KMS-11 (cell line): ENCODE data around the gene FTL.
"Not testable (repeated sequence)": the region's sequence is repeated elsewhere in the genome, so short reads cannot be mapped to it uniquely, and the experiment has no call there.

Experiments used
- H2AFZ ChIP-seq: fragments of 200-600 bp; sonication (generic); 2 replicates; pipeline ENCODE4 v1.6.1; 2016; ENCODE audit warnings: antibody characterized with exemption, mixed run types, low read depth
- H3K27ac ChIP-seq: fragments of 200-600 bp; sonication (generic); 2 replicates; pipeline ENCODE4 v1.6.1; 2016; ENCODE audit warnings: mild to moderate bottlenecking, mixed run types
- H3K27me3 ChIP-seq: fragments of 200-600 bp; sonication (generic); 2 replicates; pipeline ENCODE4 v1.6.1; 2017; ENCODE audit warnings: mild to moderate bottlenecking, low read depth, mixed run types, moderate library complexity; ENCODE audit not compliant: insufficient read depth
- H3K36me3 ChIP-seq: fragments of 200-600 bp; sonication (generic); 2 replicates; pipeline ENCODE4 v1.6.1; 2017; ENCODE audit warnings: mild to moderate bottlenecking, mixed run types; ENCODE audit not compliant: insufficient read depth
- H3K4me1 ChIP-seq: fragments of 200-600 bp; sonication (generic); 2 replicates; pipeline ENCODE4 v1.6.1; 2016; ENCODE audit warnings: mild to moderate bottlenecking, low read depth, mixed run types; ENCODE audit not compliant: poor library complexity, severe bottlenecking
- H3K4me2 ChIP-seq: fragments of 200-600 bp; sonication (generic); 2 replicates; pipeline ENCODE4 v1.7.0; 2016; ENCODE audit warnings: mild to moderate bottlenecking, mixed run types
- H3K4me3 ChIP-seq: fragments of 200-600 bp; sonication (generic); IDR thresholded peaks from 2 replicates; pipeline ENCODE4 v1.6.1; 2017; ENCODE audit warnings: low read depth, low read length, mixed read lengths; ENCODE audit not compliant: insufficient read depth
- H3K79me2 ChIP-seq: fragments of 200-600 bp; sonication (generic); 2 replicates; pipeline ENCODE4 v1.6.1; 2016; ENCODE audit warnings: low read depth, mixed run types; ENCODE audit not compliant: insufficient read depth
- H3K9ac ChIP-seq: fragments of 200-600 bp; sonication (generic); 2 replicates; pipeline ENCODE4 v1.6.1; 2016; ENCODE audit warnings: mild to moderate bottlenecking, mixed run types
- H4K20me1 ChIP-seq: fragments of 200-600 bp; sonication (generic); 2 replicates; pipeline ENCODE4 v1.6.1; 2016; ENCODE audit warnings: mild to moderate bottlenecking, mixed run types; ENCODE audit not compliant: insufficient read depth
- TF ChIP-seq, protein P1 (sequence below): fragments of 200-600 bp; sonication (generic); conservative IDR thresholded peaks from 2 replicates; pipeline ENCODE4 v1.6.1; 2017; ENCODE audit warnings: low read depth, mild to moderate bottlenecking, antibody characterized with exemption, low read length, moderate library complexity, mixed read lengths

FTL gene

DNA sequence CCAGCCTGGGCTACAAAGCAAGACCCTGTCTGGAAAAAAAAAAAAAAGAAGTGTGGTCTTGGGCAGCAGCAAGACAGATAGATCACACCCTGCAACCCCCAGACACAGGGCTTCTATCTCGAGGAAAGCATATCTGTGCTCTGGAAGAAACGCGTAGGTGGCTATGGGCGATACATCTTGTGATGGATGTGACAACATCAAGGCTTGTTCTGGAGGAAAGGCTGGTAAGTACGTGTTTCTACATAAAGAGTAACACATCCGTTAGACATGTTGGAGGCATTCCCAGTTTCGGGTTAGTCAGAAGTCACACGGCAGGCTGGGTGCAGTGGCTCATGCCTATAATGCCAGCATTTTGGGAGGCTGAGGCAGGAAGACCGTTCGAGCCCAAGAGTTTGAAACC, 38.2 kb upstream of the FTL start:
- H3K27me3 ChIP-seq, result peaks cover 8% of the 10 kb centered on the region
- no peak overlapping the region for H3K9ac ChIP-seq
- H3K27ac ChIP-seq, result no peak overlapping the region
- TF ChIP-seq, protein P1, sequence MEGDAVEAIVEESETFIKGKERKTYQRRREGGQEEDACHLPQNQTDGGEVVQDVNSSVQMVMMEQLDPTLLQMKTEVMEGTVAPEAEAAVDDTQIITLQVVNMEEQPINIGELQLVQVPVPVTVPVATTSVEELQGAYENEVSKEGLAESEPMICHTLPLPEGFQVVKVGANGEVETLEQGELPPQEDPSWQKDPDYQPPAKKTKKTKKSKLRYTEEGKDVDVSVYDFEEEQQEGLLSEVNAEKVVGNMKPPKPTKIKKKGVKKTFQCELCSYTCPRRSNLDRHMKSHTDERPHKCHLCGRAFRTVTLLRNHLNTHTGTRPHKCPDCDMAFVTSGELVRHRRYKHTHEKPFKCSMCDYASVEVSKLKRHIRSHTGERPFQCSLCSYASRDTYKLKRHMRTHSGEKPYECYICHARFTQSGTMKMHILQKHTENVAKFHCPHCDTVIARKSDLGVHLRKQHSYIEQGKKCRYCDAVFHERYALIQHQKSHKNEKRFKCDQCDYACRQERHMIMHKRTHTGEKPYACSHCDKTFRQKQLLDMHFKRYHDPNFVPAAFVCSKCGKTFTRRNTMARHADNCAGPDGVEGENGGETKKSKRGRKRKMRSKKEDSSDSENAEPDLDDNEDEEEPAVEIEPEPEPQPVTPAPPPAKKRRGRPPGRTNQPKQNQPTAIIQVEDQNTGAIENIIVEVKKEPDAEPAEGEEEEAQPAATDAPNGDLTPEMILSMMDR, result no peak
- H4K20me1 ChIP-seq, result no peaks in the 10 kb centered on the region
- no peaks in the 10 kb centered on the region for H3K36me3 ChIP-seq
- no peaks in the 10 kb centered on the region for H3K4me1 ChIP-seq
- no peaks in the 10 kb centered on the region for H3K79me2 ChIP-seq
- H3K4me2 ChIP-seq, result no peak overlapping the region
- no peak overlapping the region for H2AFZ ChIP-seq
- no peak overlapping the region for H3K4me3 ChIP-seq

DNA sequence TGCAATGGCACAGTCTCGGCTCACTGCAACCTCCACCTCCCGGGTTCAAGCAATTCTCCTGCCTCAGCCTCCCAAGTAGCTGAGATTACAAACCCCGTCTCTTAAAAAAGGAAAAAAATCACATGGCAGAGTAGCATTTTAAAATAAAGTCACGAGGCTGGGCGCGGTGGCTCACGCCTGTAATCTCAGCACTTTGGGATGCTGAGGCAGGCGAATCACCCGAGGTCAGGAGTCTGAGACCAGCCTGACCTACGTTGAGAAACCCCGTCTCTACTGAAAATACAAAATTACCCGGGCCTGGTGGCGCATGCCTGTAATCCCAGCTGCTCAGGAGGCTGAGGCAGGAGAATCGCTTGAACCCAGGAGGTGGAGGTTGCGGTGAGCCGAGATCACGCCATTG, 37.4 kb upstream of the FTL start:
- H3K27ac ChIP-seq, H3K4me1 ChIP-seq, H2AFZ ChIP-seq, H3K4me3 ChIP-seq, H3K4me2 ChIP-seq, H3K36me3 ChIP-seq, H3K9ac ChIP-seq, H4K20me1 ChIP-seq, H3K79me2 ChIP-seq: not testable (repeated sequence)
- H3K27me3 ChIP-seq, result peaks cover 16% of the 10 kb centered on the region

DNA sequence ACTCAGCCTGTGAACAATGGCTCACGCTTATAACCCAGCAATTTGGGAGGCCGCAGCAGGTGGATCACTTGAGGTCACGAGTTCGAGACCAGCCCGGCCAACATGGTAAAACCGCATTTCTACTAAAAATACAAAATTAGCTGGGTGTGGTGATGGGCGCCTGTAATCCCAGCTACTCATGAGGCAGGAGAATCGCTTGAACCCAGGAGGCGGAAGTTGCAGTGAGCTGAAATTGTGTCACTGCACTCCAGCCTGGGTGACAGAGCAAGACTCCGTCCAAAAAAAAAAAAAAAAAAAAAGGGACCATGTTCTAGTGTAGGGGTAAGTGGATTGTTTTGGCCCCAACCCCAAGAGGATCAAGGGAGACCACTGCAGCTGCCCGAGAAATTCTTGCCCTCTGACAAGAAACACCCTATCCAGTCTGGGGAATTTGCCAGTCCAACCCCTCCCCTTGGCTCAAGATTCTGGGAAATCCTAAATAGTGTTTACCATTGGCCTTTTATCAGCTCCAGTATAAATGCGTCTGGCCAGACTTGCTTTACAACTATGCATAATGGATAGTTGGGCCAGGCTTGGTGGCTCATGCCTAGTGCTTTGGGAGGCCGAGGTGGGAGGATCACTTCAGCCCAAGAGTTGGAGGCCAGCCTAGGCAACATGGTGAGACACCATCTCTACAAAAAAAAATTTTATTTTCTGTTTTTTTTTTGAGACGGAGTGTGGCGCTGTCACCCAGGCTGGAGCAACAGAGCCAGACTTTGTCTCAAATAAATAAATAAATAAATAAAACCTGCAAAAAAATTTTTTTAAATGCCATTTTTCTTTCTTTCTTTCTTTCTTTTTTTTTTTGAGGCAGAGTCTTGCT, 36.7 kb upstream of the FTL start:
- Histone ChIP-seq H3K27me3 (peaks cover 22% of the 10 kb centered on the region), H3K4me1 (peaks cover 4% of the 10 kb centered on the region), H3K9ac (no peak overlapping the region), H4K20me1 (no peaks in the 10 kb centered on the region), H3K27ac (no peak overlapping the region), H3K36me3 (no peaks in the 10 kb centered on the region), H3K4me2 (no peak overlapping the region), H2AFZ (no peak overlapping the region), H3K4me3 (no peak overlapping the region), H3K79me2 (no peaks in the 10 kb centered on the region)
- TF ChIP-seq, protein P1, result no peak

DNA sequence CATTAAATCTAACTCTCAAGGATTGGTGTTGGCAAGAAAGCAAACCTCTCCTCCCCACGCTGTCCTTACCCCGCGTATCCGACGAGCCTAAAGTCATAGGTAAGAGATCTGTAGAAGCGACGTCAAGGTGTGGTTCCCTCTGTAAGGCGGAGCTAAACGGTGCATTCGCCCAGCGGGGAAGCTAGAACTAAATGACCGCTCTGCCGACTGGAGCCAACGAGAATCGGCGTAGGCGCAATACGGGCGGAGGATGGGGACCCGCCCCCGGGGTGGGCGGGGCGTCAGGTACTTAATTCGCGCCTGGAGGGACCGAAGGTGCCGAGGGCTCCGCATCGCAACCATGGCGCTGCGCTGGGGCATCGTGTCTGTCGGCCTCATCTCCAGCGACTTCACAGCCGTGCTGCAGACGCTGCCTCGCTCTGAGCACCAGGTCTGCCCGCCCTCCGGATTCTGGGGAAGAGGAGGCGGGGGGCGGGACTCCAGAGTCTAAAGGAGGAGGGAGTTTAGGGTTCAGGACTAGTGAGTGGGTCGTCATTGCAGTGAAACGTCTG, 31.7 kb upstream of the FTL start, which contains the start of gene DHDH:
DHDH (plus strand) TSS at position 318 of the 551 bp plus-strand sequence; CDS start at position 341, 23 bp downstream.
- Histone ChIP-seq H3K4me1 (peaks cover 9% of the 10 kb centered on the region), H3K36me3 (no peaks in the 10 kb centered on the region), H3K27ac (no peak within 1 kb of the TSS), H3K4me2 (peak within 1 kb of the TSS; percentile 76), H4K20me1 (no peaks in the 10 kb centered on the region), H3K79me2 (no peaks in the 10 kb centered on the region), H3K27me3 (peaks cover 44% of the 10 kb centered on the region), H3K4me3 (no peak within 1 kb of the TSS), H3K9ac (no peak within 1 kb of the TSS; the same call in 1 of the 2 replicates), H2AFZ (peak within 1 kb of the TSS; percentile 74)
- TF ChIP-seq, protein P1, result no peak

DNA sequence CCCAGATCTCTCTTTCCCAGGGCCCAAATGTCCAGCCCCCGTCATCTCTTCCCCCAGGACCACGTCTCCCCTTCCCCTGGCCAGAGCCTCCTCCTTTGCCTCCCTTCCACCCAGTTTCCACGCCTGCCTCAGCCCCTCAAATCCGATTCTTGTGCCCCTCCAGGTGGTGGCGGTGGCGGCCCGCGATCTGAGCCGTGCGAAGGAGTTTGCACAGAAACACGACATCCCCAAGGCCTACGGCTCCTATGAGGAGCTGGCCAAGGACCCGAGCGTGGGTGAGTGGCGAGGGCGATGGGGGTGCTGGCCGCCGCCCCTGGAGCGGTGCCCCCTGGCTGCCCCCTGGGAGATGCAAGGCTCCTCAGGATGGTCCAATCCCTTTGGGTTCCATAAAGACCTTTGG, 30.3 kb upstream of the FTL start:
- Histone ChIP-seq H3K4me3 (no peak overlapping the region), H3K27me3 (peaks cover 44% of the 10 kb centered on the region), H3K79me2 (no peaks in the 10 kb centered on the region), H4K20me1 (no peaks in the 10 kb centered on the region), H3K4me1 (peaks cover 9% of the 10 kb centered on the region), H3K27ac (no peak overlapping the region), H3K9ac (no peak overlapping the region), H3K36me3 (no peaks in the 10 kb centered on the region), H2AFZ (no peak overlapping the region), H3K4me2 (no peak overlapping the region)
- TF ChIP-seq, protein P1, result no peak
